Kidney (tissue), 14 donors: ENCODE results near the gene PMPCA. TPM values are rescaled to one million over a fixed set of nuclear protein-coding genes. Genes with fewer than 3 reads are reported as not detected.
A peak's percentile ranks its signal among the peaks of the same experiment; 100 is the strongest.

Experiments
- DNase-seq, 5 donors: peaks; one replicate each; pipeline ENCODE4 v3.0.0-alpha.2; 2013 to 2020
- FAIRE-seq: peaks from 2 replicates; lab custom pipeline; 2012; peaks lifted over from hg19 to GRCh38; lab: Jason Lieb, UNC
- H3K27ac ChIP-seq, 2 donors: one replicate each; pipeline ENCODE4 v1.7.0; 2013; ENCODE audit warnings: low read depth in 2 of 2, low read length in 2 of 2, inconsistent platforms in 1 of 2
- H3K27me3 ChIP-seq: one replicate; pipeline ENCODE4 v1.7.1; 2013; ENCODE audit warnings: low read length, inconsistent platforms; ENCODE audit not compliant: control insufficient read depth, insufficient read depth
- H3K36me3 ChIP-seq, 3 donors: one replicate each; pipeline versions ENCODE4 v1.7.0 to v1.7.1; 2013; ENCODE audit warnings: low read length in 3 of 3, control low read depth in 1 of 3, inconsistent platforms in 1 of 3; ENCODE audit not compliant: insufficient read depth in 3 of 3, control insufficient read depth in 2 of 3
- H3K4me1 ChIP-seq, 3 donors: one replicate each; pipeline versions ENCODE4 v1.7.0 to v1.7.1; 2013; ENCODE audit warnings: low read length in 3 of 3, inconsistent platforms in 1 of 3, low read depth in 1 of 3; ENCODE audit not compliant: control insufficient read depth in 2 of 3, insufficient read depth in 2 of 3
- H3K4me3 ChIP-seq, 3 donors: one replicate each; pipeline versions ENCODE4 v1.7.0 to v1.8.1; 2013; ENCODE audit warnings: low read length in 3 of 3, control low read depth in 1 of 3, inconsistent platforms in 1 of 3
- H3K9ac ChIP-seq, 3 donors: one replicate each; pipeline versions ENCODE4 v1.7.0 to v1.7.1; 2013; ENCODE audit warnings: low read length in 3 of 3, control low read depth in 1 of 3, inconsistent platforms in 1 of 3
- H3K9me3 ChIP-seq, 3 donors: one replicate each; pipeline versions ENCODE4 v1.7.0 to v1.7.1; 2013; ENCODE audit warnings: low read length in 3 of 3, control low read depth in 1 of 3, inconsistent platforms in 1 of 3; ENCODE audit not compliant: control insufficient read depth in 2 of 3, insufficient read depth in 1 of 3
- intact Hi-C: fragments of 100-400 bp; cut with DNase I; formaldehyde crosslinking; loops from one replicate; pipeline ENCODE4 v1.11.1; 2022
- polyA plus RNA-seq: library from polyadenylated mRNA; stranded (reverse); fragments of 350-450 nt; fragmentation: Illumina TruSeq; extraction: RNeasy Lipid Tissue Mini Kit (QIAGEN cat#74804); gene quantifications from one replicate; pipeline ENCODE4 v1.2.3, GENCODE V29; 2014; ENCODE audit warnings: low read depth, low replicate concordance; ENCODE audit not compliant: insufficient read depth
- total RNA-seq: library from RNA; stranded (reverse); fragmentation: NEBNext Ultra II Directional; extraction: Animal tissue kit (Norgen Biotek cat#: 25700); gene quantifications from one replicate; pipeline ENCODE4 v1.2.1, GENCODE V29; 2021
- TF ChIP-seq, protein P1 (sequence below): IDR thresholded peaks from 3 replicates; pipeline ENCODE4 v1.5.1; 2012; ENCODE audit warnings: mild to moderate bottlenecking, moderate library complexity, borderline replicate concordance; ENCODE audit not compliant: insufficient read depth; ENCODE audit errors: extremely low read depth
- donor health status: control.
- donor health status: control.
- donor health status: control.
- donor health status: control.
- donor health status: control.
- donor health status: DM: yes; HTN: yes; CAD: no.
- donor health status: Normal renal cell carcinoma (clear cell type).

PMPCA gene
- total and polyA plus RNA-seq, 2 donors from 2014 or later: 45.6 to 50.1 TPM

DNA sequence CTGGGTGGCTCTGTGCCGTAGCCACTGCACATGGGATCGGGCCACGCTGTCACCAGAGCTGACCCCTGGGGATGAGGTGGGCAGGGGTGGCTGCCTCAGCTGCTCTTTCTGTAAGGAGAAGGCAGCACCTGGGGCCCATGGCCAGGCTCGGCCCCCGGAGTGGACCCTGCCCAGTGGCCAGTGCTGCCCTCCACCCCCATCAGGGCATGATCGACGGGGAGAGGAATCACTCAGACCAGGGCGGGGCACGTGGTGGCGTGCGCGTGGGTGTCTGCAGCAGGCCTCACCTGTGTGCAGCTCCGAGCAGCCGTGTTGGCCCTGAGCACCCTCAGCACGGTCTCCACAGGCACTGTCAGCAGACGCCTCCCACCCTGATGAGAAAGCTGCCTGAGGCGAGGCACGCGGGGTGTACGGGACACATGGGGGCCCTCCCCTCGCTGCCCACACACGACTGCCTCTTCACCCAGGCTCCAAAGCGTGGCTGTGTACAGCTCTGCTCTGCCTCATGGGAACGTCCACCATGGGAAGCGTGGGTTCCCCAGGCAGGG is 28.4 kb upstream of the PMPCA start:
- H3K36me3 ChIP-seq: peaks cover 0 to 5% (median 3%) of the 10 kb centered on the region in 3 donors
- TF ChIP-seq, protein P1, sequence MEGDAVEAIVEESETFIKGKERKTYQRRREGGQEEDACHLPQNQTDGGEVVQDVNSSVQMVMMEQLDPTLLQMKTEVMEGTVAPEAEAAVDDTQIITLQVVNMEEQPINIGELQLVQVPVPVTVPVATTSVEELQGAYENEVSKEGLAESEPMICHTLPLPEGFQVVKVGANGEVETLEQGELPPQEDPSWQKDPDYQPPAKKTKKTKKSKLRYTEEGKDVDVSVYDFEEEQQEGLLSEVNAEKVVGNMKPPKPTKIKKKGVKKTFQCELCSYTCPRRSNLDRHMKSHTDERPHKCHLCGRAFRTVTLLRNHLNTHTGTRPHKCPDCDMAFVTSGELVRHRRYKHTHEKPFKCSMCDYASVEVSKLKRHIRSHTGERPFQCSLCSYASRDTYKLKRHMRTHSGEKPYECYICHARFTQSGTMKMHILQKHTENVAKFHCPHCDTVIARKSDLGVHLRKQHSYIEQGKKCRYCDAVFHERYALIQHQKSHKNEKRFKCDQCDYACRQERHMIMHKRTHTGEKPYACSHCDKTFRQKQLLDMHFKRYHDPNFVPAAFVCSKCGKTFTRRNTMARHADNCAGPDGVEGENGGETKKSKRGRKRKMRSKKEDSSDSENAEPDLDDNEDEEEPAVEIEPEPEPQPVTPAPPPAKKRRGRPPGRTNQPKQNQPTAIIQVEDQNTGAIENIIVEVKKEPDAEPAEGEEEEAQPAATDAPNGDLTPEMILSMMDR: no peak
- intact Hi-C loops: no loop called here
- no peaks in the 10 kb centered on the region for H3K9me3 ChIP-seq
- DNase-seq (peak in 1 of 5 donors; percentile 75), FAIRE-seq (no peak)
- no peak overlapping the region for H3K4me3 ChIP-seq
- no peaks in the 10 kb centered on the region for H3K4me1 ChIP-seq
- H3K27me3 ChIP-seq: no peaks in the 10 kb centered on the region
- no peak overlapping the region for H3K27ac ChIP-seq
- H3K9ac ChIP-seq: no peak overlapping the region

DNA sequence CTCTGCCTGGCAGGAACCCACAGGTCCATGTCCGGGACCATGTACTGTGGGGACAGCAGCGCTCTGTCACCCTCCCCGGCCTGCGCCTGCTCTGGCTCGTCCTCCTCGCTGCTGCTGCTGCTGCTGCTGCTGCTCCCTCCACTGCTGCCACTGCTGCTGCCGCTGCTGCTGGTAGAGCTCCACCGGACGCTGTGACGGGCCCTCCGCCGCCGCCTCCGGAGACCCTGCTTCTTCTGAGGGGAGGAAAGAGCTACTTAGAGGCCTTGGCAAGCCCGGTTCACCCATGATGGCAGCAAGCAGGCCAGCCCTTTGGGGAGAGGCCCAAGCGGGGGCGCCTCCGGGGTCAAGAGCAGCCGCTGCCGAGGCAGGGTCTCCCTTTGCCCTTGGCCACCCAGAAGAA is 27.0 kb upstream of the PMPCA start:
- Histone ChIP-seq H3K27ac (no peak overlapping the region), H3K36me3 (peaks cover 0 to 13% (median 10%) of the 10 kb centered on the region in 3 donors), H3K9ac (no peak overlapping the region), H3K4me1 (no peaks in the 10 kb centered on the region), H3K27me3 (no peaks in the 10 kb centered on the region), H3K9me3 (no peaks in the 10 kb centered on the region), H3K4me3 (no peak overlapping the region)
- TF ChIP-seq, protein P1: no peak
- DNase-seq: no peak
- intact Hi-C loops: no loop called here
- no peak for FAIRE-seq

GRCh38 chr9:136385015-136385414 is 25.4 kb upstream of the PMPCA start:
- FAIRE-seq (no peak), DNase-seq (no peak)
- no peaks in the 10 kb centered on the region for H3K9me3 ChIP-seq
- no peak overlapping the region for H3K27ac ChIP-seq
- no peak overlapping the region for H3K9ac ChIP-seq
- TF ChIP-seq, protein P1: no peak
- H3K4me1 ChIP-seq: no peaks in the 10 kb centered on the region
- intact Hi-C loops: no loop called here
- no peak overlapping the region for H3K4me3 ChIP-seq
- no peaks in the 10 kb centered on the region for H3K27me3 ChIP-seq
- H3K36me3 ChIP-seq: peaks cover 0 to 27% (median 14%) of the 10 kb centered on the region in 3 donors

DNA sequence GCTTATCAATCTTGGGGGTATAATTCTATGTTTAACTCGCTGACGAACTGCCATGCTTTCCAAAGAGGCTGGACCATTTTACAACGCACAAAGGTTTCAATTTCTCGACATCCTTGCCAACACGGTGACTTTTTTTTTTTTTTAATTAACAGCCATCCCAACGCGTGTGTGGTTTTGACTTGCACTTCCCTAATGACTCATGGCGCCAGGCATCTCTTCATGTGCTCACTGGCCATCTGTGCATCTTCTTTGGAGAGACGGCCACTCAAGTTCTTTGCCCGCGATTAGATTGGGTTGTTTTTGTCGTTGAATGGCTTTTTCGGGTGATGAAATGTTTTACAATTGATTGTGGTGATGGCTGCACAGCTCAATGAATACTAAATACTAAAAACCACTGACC is 24.4 kb upstream of the PMPCA start:
- no peak for DNase-seq
- Histone ChIP-seq H3K4me1 (no peaks in the 10 kb centered on the region), H3K36me3 (peaks cover 0 to 27% (median 14%) of the 10 kb centered on the region in 3 donors), H3K9me3 (no peaks in the 10 kb centered on the region), H3K4me3 (no peak overlapping the region), H3K9ac (no peak overlapping the region), H3K27ac (no peak overlapping the region), H3K27me3 (no peaks in the 10 kb centered on the region)
- FAIRE-seq: no peak
- TF ChIP-seq, protein P1: no peak
- intact Hi-C loops: no loop called here
